SK-N-SH (cell line): ENCODE data around the gene CTTN. TPM values are rescaled to one million over a fixed set of nuclear protein-coding genes. Genes with fewer than 3 reads are reported as not detected.

ENCODE experiments used
- polyA plus RNA-seq, 3 experiments: library from polyadenylated mRNA; depleted of rRNA; stranded (reverse); fragments of >200 nt; gene quantifications; 2 replicates each; pipeline ENCODE4 v1.2.3, GENCODE V29; 2012

CTTN gene
- polyA plus RNA-seq, 1 of the 3 experiments (the other 2 are of a cell fraction) = 243 TPM

Other genes starting within 250 kb of the CTTN start
- gene FADD, start 195.2 kb upstream of the CTTN start, polyA plus RNA-seq (2012; rRNA removed) = 23.8 and 28.3 TPM in 2 replicates
- 35.6 and 37.4 TPM in 2 replicates for gene PPFIA1, start 127.8 kb upstream of the CTTN start, polyA plus RNA-seq (2012; rRNA removed)